ENCODE data around the gene SOX5.

SOX5 gene

GRCh38 chr12:23581913-23582312, 367.6 kb downstream of the SOX5 start:
- no peak for FAIRE-seq

DNA sequence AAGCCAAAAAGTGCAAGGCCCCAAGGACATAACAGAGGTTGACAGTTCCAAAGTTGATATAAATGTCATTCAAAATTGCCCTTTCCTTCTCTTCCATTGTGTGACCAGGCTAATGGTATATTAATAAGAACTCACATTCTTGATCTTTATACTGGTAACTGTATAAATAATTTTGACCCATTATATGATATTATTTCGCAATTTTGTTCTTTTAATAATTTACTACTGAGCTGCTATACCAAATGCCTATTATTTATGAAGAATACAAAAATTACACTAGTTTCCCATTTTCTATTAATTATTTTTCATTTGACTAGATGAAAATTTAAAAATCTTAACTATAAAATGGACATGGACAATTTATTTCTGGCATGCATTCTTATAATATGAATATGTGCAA, 370.2 kb downstream of the SOX5 start:
- no peak for FAIRE-seq

GRCh38 chr12:23576372-23576771, 373.1 kb downstream of the SOX5 start:
- no peak for FAIRE-seq

DNA sequence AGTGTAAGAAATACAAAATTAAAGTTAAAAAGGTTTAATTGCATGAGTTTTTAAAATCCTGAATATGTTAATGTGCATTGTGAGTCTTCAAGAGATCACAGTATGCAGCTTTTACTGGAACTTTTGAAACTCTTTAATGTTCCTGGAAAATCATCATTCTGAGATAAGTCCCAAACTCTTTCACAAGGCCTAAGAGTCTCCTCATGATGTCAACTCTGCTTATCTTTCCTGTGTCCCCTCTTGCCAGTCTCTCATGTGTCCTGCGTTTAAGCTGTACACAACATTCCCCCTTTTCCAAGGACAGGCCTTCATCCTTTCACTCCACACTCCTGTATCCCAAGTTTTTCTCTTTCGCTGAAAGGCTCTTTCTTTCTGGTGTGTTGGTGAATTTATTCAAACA, 380.1 kb downstream of the SOX5 start:
- FAIRE-seq, result no peak

GRCh38 chr12:23566133-23566532, 383.3 kb downstream of the SOX5 start:
- FAIRE-seq, result no peak

GRCh38 chr12:23564451-23565152, 384.9 kb downstream of the SOX5 start:
- no peak for FAIRE-seq

DNA sequence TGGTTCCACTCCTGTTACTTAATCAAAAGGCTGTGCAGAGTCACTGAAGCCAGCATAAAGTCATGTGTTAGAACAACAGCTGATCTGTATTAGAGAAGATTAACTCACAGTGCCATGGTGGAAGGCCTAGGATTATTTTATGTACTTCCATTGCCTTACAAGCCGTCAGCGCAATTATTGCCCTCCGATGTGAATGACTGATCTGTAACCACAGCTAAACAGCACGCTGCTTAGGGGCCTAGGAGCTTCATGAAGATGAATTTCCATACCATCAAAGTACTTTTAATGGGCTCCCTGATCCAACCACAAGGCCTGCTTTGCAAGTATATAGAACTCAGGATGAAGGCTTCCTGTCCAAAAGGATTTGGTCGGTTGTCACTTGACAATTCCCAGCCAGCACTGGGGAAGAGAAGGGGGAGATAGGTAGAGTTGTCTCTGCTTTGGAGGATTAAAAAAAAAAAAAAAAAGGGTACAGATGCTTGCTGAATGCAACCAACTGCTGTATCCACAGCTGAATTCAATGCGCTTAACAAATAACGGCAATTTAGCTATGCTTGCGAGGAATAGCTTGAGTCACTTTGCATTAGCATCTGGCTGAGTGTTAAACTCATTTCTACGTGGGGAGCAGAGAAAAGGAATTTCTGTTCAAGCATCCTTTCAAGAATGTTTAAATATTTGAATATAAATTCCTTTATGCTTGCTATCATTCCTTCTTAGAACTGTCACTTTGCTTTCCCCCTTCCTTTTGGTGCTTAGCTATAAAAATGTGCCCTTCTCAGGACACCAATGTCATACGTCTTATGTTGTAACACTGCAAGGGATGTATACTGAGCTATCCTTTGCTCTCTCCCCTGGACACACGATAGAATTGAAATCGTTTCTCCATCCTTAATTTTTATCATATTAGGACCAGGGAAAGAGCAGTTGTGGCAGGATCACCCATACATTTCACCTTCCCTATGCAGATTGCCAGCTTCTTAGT, 387.8 kb downstream of the SOX5 start:
- no peak for FAIRE-seq

DNA sequence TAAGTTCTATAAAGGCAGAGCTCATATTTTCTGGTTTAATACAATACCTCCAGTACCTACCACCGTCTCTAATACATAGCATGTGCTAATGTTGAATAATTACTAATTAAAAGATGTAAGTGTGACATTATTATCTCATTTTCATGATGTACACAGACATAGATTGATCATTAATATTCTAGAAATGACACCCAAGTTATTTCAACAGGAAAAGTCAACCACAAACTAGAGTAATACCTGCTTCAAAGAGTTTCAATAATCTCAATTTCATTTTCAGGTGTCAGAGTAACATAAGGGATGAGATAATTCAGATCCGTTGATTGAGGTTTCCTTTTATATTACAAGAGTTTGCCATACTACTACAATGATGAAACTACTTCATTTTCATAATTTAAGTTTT, 388.9 kb downstream of the SOX5 start:
- FAIRE-seq, result no peak

DNA sequence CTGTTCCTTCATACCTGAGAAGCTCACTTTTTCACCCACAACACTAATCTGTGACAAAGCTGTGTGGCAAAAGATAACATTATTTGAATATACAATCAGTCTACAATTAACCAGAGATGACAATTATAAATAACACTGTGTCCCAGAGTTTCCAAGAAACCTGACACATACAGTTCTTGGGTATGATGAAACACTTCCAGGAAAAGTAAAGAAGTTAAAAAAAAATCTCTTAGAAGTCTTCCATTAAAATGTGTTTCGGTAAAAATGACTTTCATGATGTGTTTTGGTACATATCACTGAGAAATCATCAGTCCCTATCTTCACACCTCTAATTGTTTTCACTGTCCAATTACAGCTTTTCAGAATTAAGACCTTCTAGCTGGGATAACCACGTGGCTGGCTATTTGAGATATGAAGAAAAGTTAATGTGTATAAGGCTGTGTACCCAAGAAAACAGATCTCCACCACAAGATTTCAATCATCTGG, 390.2 kb downstream of the SOX5 start:
- FAIRE-seq, result no peak

- FAIRE-seq, result no peak
These were observed 392.8 kb downstream of the SOX5 start for GRCh38 chr12:23556661-23557060.

DNA sequence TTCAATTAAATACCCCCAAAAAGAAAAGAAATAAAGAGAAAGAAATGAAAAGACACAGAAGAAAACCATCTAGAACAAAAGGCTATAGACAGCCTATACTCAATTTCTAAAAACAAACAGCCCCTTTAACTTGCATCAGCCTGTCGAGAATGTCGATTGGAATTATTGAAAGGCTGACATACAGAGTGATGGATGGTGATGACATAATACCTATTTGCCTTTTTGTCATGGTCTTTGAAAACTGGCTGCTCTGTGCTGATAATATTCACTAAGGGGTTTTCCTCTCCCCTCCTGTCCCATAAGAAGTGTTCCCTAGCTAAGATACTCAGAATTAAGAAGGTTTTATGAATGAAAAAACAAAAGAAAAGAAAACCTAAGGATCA, 393.7 kb downstream of the SOX5 start:
- no peak for FAIRE-seq

GRCh38 chr12:23555180-23555824, 394.2 kb downstream of the SOX5 start:
- FAIRE-seq, result no peak

DNA sequence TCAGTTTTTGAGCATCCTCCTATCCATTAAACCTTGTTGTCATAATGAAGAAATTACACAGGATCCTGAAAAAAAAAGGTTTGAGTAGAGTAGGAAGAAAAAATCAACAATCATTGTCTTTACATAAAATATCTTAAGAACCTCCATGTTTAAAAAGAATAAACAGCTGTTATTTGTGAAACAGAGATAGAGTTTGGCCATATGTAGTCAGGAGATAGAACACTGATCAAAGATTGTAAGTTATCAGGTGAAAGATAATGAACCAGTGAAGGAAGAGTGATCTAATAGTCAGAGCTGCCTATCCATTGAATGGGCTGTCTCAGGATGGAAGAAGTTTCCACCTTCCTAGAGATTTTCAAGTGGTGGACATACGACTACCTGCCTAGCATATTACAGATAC, 397.1 kb downstream of the SOX5 start:
- FAIRE-seq, result no peak

GRCh38 chr12:23550753-23551152, 398.7 kb downstream of the SOX5 start:
- no peak for FAIRE-seq

- no peak for FAIRE-seq
These were observed 400.7 kb downstream of the SOX5 start for GRCh38 chr12:23548742-23549141.

DNA sequence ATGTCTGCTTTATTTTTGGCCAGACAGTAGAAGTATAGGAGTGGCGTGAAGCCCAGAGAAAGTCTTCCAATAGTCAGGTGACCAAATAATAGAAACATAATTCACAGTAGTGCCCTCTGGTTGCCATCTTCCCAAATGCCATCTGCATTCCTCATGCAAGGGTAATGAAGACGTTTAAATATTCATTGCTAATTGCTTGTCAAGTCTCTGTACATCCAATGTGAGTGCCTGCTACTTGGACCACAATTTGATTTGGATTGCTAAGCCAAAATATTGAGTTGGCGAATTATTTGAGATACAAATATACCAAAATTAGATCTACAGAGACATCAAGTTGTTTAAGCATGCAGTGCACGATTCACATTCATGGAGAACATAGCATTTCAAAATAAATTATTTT, 402.7 kb downstream of the SOX5 start:
- FAIRE-seq, result no peak

GRCh38 chr12:23543767-23544166, 405.7 kb downstream of the SOX5 start:
- no peak for FAIRE-seq

DNA sequence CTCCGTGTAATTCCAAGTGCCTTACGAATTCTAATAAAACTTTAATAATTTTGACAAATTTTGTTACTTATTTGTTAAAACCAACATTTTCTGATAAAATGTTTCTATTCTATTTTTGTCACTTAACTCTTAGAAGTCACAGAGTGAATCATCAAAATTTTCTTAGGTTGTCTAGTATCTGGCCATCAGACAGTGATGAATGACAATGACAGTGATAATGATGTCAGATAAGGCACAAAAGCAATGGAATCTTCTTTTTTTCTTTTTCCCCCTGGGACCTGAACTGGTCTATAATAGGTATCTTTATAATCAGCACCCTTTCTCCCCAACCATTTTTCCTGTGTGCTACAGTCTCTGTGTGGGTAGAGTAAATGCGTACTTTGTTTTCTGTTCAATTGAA, 407.3 kb downstream of the SOX5 start:
- FAIRE-seq, result no peak

DNA sequence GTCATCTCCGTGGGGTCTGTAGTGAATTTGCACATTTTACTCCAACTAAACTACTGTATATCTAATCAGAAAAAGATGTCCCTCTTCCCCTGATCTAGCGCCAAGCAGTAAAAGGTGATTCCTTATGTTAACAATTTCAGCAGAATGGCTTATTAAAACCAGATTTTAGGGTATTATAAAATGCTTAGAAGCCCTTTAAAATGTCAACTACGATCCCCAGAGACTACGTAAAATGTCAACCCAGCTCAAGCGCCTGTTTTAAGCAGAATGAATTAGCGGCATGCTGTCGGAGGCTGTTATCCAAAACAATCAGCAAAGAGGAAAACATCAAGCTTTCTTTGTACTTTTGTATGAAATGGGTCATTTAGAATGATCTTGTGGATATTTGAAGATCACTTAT, 408.9 kb downstream of the SOX5 start:
- FAIRE-seq, result no peak

DNA sequence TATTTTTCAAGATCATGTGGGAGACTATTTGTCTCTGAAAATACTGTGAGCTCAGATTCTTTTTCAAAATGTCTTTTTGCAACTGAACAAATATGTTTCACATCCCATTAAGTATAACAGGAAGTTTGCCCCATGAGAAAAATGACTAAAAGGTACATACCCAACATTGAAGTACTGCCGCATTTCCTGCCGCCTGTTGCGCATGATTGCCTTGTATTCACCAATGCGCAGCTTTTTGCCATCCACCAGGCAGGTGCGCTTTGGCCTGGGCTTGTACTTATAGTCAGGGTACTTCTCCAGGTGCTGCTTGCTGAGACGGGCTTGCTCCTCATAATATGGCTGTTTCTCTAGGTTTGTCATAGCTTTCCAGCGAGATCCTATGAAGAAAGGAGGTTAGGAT, 413.2 kb downstream of the SOX5 start:
- FAIRE-seq, result no peak

GRCh38 chr12:23535441-23535840, 414.0 kb downstream of the SOX5 start:
- FAIRE-seq, result no peak

GRCh38 chr12:23534196-23534595, 415.3 kb downstream of the SOX5 start:
- no peak for FAIRE-seq

- no peak for FAIRE-seq
These were observed 415.8 kb downstream of the SOX5 start for GRCh38 chr12:23533699-23534098.

GRCh38 chr12:23533265-23533664, 416.2 kb downstream of the SOX5 start:
- no peak for FAIRE-seq
